Measurements from ENCODE around the gene FERMT3.

DNA sequence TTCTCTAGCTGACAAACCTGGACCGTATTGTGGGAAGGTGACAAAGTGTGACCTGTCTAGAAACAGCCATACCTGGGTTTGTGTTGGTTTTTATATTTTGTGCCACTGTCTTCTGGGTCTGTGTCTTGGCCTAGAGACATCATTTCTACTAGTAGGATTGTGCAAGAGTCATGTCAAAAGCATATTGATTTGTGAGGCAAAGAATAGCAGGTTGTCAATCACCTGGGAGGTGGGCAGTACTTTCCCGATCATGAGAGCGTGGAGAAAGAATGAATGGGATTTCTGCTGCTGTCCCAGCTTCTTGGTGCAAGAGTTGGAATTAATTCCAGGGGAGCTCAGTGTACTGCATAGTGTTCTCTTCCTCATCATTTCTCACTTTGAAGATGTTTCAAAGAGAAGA is 5.0 kb upstream of the FERMT3 start:
- TF ChIP-seq POLR2AphosphoS5 (IDR thresholded peaks at IDR 0.05), result no peak
- TF ChIP-seq, protein P1, sequence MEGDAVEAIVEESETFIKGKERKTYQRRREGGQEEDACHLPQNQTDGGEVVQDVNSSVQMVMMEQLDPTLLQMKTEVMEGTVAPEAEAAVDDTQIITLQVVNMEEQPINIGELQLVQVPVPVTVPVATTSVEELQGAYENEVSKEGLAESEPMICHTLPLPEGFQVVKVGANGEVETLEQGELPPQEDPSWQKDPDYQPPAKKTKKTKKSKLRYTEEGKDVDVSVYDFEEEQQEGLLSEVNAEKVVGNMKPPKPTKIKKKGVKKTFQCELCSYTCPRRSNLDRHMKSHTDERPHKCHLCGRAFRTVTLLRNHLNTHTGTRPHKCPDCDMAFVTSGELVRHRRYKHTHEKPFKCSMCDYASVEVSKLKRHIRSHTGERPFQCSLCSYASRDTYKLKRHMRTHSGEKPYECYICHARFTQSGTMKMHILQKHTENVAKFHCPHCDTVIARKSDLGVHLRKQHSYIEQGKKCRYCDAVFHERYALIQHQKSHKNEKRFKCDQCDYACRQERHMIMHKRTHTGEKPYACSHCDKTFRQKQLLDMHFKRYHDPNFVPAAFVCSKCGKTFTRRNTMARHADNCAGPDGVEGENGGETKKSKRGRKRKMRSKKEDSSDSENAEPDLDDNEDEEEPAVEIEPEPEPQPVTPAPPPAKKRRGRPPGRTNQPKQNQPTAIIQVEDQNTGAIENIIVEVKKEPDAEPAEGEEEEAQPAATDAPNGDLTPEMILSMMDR (IDR thresholded peaks at IDR 0.05), result no peak

Data from sigmoid colon (tissue), 4 donors.